IPS-15b (cell line): ENCODE data around the gene MT1B.

ENCODE experiments used
- H3K27me3 ChIP-seq: one replicate; pipeline ENCODE4 v1.6.1; 2013; ENCODE audit warnings: low read length; ENCODE audit not compliant: control insufficient read depth, insufficient read depth
- H3K36me3 ChIP-seq: one replicate; pipeline ENCODE4 v1.6.1; 2013; ENCODE audit warnings: low read length; ENCODE audit not compliant: control insufficient read depth, insufficient read depth
- H3K4me1 ChIP-seq: one replicate; pipeline ENCODE4 v1.6.1; 2013; ENCODE audit warnings: mild to moderate bottlenecking, low read length; ENCODE audit not compliant: control insufficient read depth, insufficient read depth
- H3K4me3 ChIP-seq: one replicate; pipeline ENCODE4 v1.5.1; 2013; ENCODE audit warnings: low read depth, low read length
- H3K9ac ChIP-seq: one replicate; pipeline ENCODE4 v1.6.1; 2013; ENCODE audit warnings: low read depth, mild to moderate bottlenecking, low read length
- H3K9me3 ChIP-seq: one replicate; pipeline ENCODE4 v1.6.1; 2013; ENCODE audit warnings: mild to moderate bottlenecking, low read length; ENCODE audit not compliant: control insufficient read depth, insufficient read depth

The MT1B gene

GRCh38 chr16:56686758-56687157 is 35.1 kb downstream of the MT1B start:
- H3K4me3 ChIP-seq, result no peak overlapping the region
- H3K4me1 ChIP-seq, result peaks cover 9% of the 10 kb centered on the region
- H3K27me3 ChIP-seq, result peaks cover 14% of the 10 kb centered on the region
- H3K9ac ChIP-seq, result no peak overlapping the region
- no peaks in the 10 kb centered on the region for H3K9me3 ChIP-seq
- no peaks in the 10 kb centered on the region for H3K36me3 ChIP-seq

- Histone ChIP-seq H3K4me3 (no peak overlapping the region), H3K4me1 (no peaks in the 10 kb centered on the region), H3K27me3 (no peaks in the 10 kb centered on the region), H3K9me3 (no peaks in the 10 kb centered on the region), H3K36me3 (no peaks in the 10 kb centered on the region), H3K9ac (no peak overlapping the region)
Observed at GRCh38 chr16:56688762-56689161, 37.1 kb downstream of the MT1B start.

- Histone ChIP-seq H3K36me3 (no peaks in the 10 kb centered on the region), H3K4me1 (no peaks in the 10 kb centered on the region), H3K9me3 (no peaks in the 10 kb centered on the region), H3K4me3 (no peak overlapping the region), H3K27me3 (no peaks in the 10 kb centered on the region), H3K9ac (no peak overlapping the region)
Observed at GRCh38 chr16:56689171-56689570, 37.5 kb downstream of the MT1B start.

GRCh38 chr16:56690420-56691122 is 38.9 kb downstream of the MT1B start:
- H3K4me1 ChIP-seq, result no peaks in the 10 kb centered on the region
- H3K9me3 ChIP-seq, result no peaks in the 10 kb centered on the region
- H3K4me3 ChIP-seq, result no peak overlapping the region
- H3K27me3 ChIP-seq, result no peaks in the 10 kb centered on the region
- no peak overlapping the region for H3K9ac ChIP-seq
- no peaks in the 10 kb centered on the region for H3K36me3 ChIP-seq

- Histone ChIP-seq H3K27me3 (no peaks in the 10 kb centered on the region), H3K9me3 (no peaks in the 10 kb centered on the region), H3K4me3 (no peak overlapping the region), H3K4me1 (no peaks in the 10 kb centered on the region), H3K36me3 (no peaks in the 10 kb centered on the region), H3K9ac (no peak overlapping the region)
Observed at GRCh38 chr16:56691885-56692284, 40.2 kb downstream of the MT1B start.

- no peak overlapping the region for H3K9ac ChIP-seq
- no peak overlapping the region for H3K4me3 ChIP-seq
- no peaks in the 10 kb centered on the region for H3K9me3 ChIP-seq
- H3K27me3 ChIP-seq, result no peaks in the 10 kb centered on the region
- H3K36me3 ChIP-seq, result no peaks in the 10 kb centered on the region
- no peaks in the 10 kb centered on the region for H3K4me1 ChIP-seq
Observed at GRCh38 chr16:56695246-56695645, 43.6 kb downstream of the MT1B start.

GRCh38 chr16:56697456-56698155 is 45.9 kb downstream of the MT1B start:
- Histone ChIP-seq H3K9me3 (no peaks in the 10 kb centered on the region), H3K4me1 (peaks cover 4% of the 10 kb centered on the region), H3K4me3 (no peak overlapping the region), H3K9ac (no peak overlapping the region), H3K36me3 (no peaks in the 10 kb centered on the region), H3K27me3 (peaks cover 3% of the 10 kb centered on the region)

GRCh38 chr16:56700195-56700594 is 48.5 kb downstream of the MT1B start:
- H3K9ac ChIP-seq, result no peak overlapping the region
- peaks cover 4% of the 10 kb centered on the region for H3K4me1 ChIP-seq
- no peak overlapping the region for H3K4me3 ChIP-seq
- peaks cover 8% of the 10 kb centered on the region for H3K27me3 ChIP-seq
- no peaks in the 10 kb centered on the region for H3K9me3 ChIP-seq
- no peaks in the 10 kb centered on the region for H3K36me3 ChIP-seq

- Histone ChIP-seq H3K4me3 (no peak overlapping the region), H3K27me3 (peaks cover 8% of the 10 kb centered on the region), H3K9ac (no peak overlapping the region), H3K36me3 (no peaks in the 10 kb centered on the region), H3K9me3 (no peaks in the 10 kb centered on the region), H3K4me1 (peaks cover 4% of the 10 kb centered on the region)
Observed at GRCh38 chr16:56700631-56701030, 48.9 kb downstream of the MT1B start.

GRCh38 chr16:56701534-56701933 is 49.8 kb downstream of the MT1B start:
- no peak overlapping the region for H3K9ac ChIP-seq

More at GRCh38 chr16:56701534-56701933, 49.8 kb downstream of the MT1B start:
- Histone ChIP-seq H3K36me3 (no peaks in the 10 kb centered on the region), H3K9me3 (no peaks in the 10 kb centered on the region), H3K4me3 (no peak overlapping the region), H3K4me1 (peaks cover 4% of the 10 kb centered on the region), H3K27me3 (peaks cover 8% of the 10 kb centered on the region)
